Keratinocyte (primary cell): Measurements from ENCODE around the gene CACUL1. TPM values are rescaled to one million over a fixed set of nuclear protein-coding genes. Genes with fewer than 3 reads are reported as not detected.
"Not testable (repeated sequence)": the region's sequence is repeated elsewhere in the genome, so short reads cannot be mapped to it uniquely, and the experiment has no call there.

Source experiments
- DNase-seq: peaks from one replicate; pipeline ENCODE4 v3.0.0-alpha.2; 2011; ENCODE audit warnings: low read depth, missing footprints, low spot score
- FAIRE-seq: peaks from 2 replicates; lab custom pipeline; 2011; peaks lifted over from hg19 to GRCh38; lab: Jason Lieb, UNC
- H2AFZ ChIP-seq: 2 replicates; pipeline ENCODE4 v1.6.0; 2012; ENCODE audit warnings: low read length, control low read depth, inconsistent platforms; ENCODE audit not compliant: control insufficient read depth
- H3K27ac ChIP-seq: 2 replicates; pipeline ENCODE4 v1.5.1; 2011; ENCODE audit warnings: low read length; ENCODE audit not compliant: control insufficient read depth, insufficient read depth
- H3K27me3 ChIP-seq: 3 replicates; pipeline ENCODE4 v1.6.0; 2011; ENCODE audit warnings: low read length; ENCODE audit not compliant: control insufficient read depth, insufficient read depth; ENCODE audit errors: extremely low read depth
- H3K36me3 ChIP-seq, 2 experiments: 2 replicates in 1 of 2; 3 replicates in 1 of 2; pipeline ENCODE4 v1.5.1; 2011; ENCODE audit warnings: low read length in 2 of 2, mild to moderate bottlenecking in 1 of 2; ENCODE audit not compliant: control insufficient read depth in 2 of 2, insufficient read depth in 2 of 2; ENCODE audit errors: extremely low read depth in 1 of 2
- H3K4me1 ChIP-seq: 3 replicates; pipeline ENCODE4 v1.5.1; 2011; ENCODE audit warnings: low read length; ENCODE audit not compliant: control insufficient read depth, insufficient read depth; ENCODE audit errors: extremely low read depth
- H3K4me2 ChIP-seq: 3 replicates; pipeline ENCODE4 v1.6.0; 2011; ENCODE audit warnings: low read depth, low read length; ENCODE audit not compliant: control insufficient read depth, insufficient read depth; ENCODE audit errors: extremely low read depth
- H3K4me3 ChIP-seq, 3 experiments: fragments of 200-600 bp in 1 of 3; sonication (generic) in 1 of 3; 2 replicates in 2 of 3; 3 replicates in 1 of 3; pipeline ENCODE4 v1.5.1; 2011 to 2016; ENCODE audit warnings: low read length in 3 of 3, mild to moderate bottlenecking in 3 of 3, control low read depth in 2 of 3, inconsistent platforms in 1 of 3, low read depth in 1 of 3, mixed read lengths in 1 of 3, mixed run types in 1 of 3, moderate library complexity in 1 of 3; ENCODE audit not compliant: control insufficient read depth in 2 of 3, insufficient read depth in 2 of 3; ENCODE audit errors: extremely low read depth in 1 of 3
- H3K79me2 ChIP-seq: 2 replicates; pipeline ENCODE4 v1.6.0; 2012; ENCODE audit warnings: low read length; ENCODE audit not compliant: control insufficient read depth, insufficient read depth
- H3K9ac ChIP-seq: 3 replicates; pipeline ENCODE4 v1.6.0; 2011; ENCODE audit warnings: low read length; ENCODE audit not compliant: control insufficient read depth, insufficient read depth; ENCODE audit errors: extremely low read depth
- H3K9me1 ChIP-seq: 3 replicates; pipeline ENCODE4 v1.6.0; 2011; ENCODE audit warnings: low read length; ENCODE audit not compliant: control insufficient read depth, insufficient read depth; ENCODE audit errors: extremely low read depth
- H3K9me3 ChIP-seq: 2 replicates; pipeline ENCODE4 v1.5.1; 2012; ENCODE audit warnings: low read depth, low read length; ENCODE audit not compliant: control insufficient read depth
- H4K20me1 ChIP-seq: 3 replicates; pipeline ENCODE4 v1.6.0; 2011; ENCODE audit warnings: low read length; ENCODE audit not compliant: control insufficient read depth, insufficient read depth; ENCODE audit errors: extremely low read depth
- CTCF ChIP-seq, 3 experiments: IDR thresholded peaks in 1 of 3; conservative IDR thresholded peaks in 1 of 3; optimal IDR thresholded peaks in 1 of 3; 2 replicates in 2 of 3; 3 replicates in 1 of 3; pipeline versions ENCODE3 to v1.5.1; 2011; ENCODE audit warnings: low read length in 3 of 3, mild to moderate bottlenecking in 3 of 3, moderate library complexity in 2 of 3, control low read depth in 1 of 3, inconsistent platforms in 1 of 3; ENCODE audit not compliant: insufficient read depth in 2 of 3; ENCODE audit errors: extremely low read depth in 1 of 3
- EZH2 ChIP-seq: IDR thresholded peaks from one replicate; pipeline ENCODE4 v1.6.1; 2012; ENCODE audit warnings: inconsistent platforms, mild to moderate bottlenecking, low read length, moderate library complexity
- dilution Hi-C: fragments of 300-500 bp; cut with MboI; formaldehyde crosslinking; loops from one replicate; pipeline ENCODE4 v1.7.0; 2020; ENCODE audit warnings: low sequenced_read_pairs; ENCODE audit not compliant: extremely low pct_ligation_motif_present
- polyA plus RNA-seq, 5 experiments: library from polyadenylated mRNA; depleted of rRNA in 3 of 5; stranded (reverse) in 3 of 5; stranded (forward) in 1 of 5; unstranded in 1 of 5; fragments of >200 nt; gene quantifications; 1 replicate in 1 of 5; 2 replicates in 3 of 5; 3 replicates in 1 of 5; pipeline versions ENCODE4 v1.2.1 to v1.2.3, GENCODE V29; 2011 to 2012; ENCODE audit warnings: missing spikeins in 2 of 5, low read depth in 1 of 5, low replicate concordance in 1 of 5

The CACUL1 gene
- polyA plus RNA-seq, 1 donor (not counting 4 experiments of a cell fraction or from before 2014, with no cell fraction given) = 36.5 TPM

DNA sequence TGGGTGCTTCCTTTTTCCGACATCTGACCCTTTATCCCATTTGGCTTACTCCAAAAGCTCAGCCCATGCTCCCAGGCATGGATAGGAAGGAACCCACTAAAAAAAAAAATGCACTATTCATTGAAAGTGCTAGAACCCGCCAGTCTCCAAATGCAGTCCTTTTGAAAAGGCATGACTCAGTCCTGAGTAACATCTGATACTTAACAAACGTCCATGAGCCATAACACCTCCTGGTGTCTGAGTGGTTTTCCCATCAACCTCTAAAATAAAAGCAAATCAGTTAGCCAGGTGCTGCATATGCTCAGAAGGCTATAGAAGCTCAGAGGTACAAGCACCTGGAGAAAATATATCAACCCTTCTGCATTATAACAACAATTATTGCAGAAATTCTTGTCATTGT lies 45.0 kb upstream of the CACUL1 start:
- Histone ChIP-seq H3K4me3 (no peak overlapping the region), H3K9me3 (no peaks in the 10 kb centered on the region), H3K27me3 (no peaks in the 10 kb centered on the region), H3K79me2 (no peaks in the 10 kb centered on the region), H3K36me3 (no peaks in the 10 kb centered on the region), H3K4me2 (no peak overlapping the region), H3K9ac (no peak overlapping the region), H3K27ac (peak overlapping the region; percentile 10), H2AFZ (no peak overlapping the region), H4K20me1 (no peaks in the 10 kb centered on the region), H3K9me1 (no peaks in the 10 kb centered on the region), H3K4me1 (peaks cover 23% of the 10 kb centered on the region)
- peak; percentile 38 for DNase-seq
- dilution Hi-C loops = no loop called here
- FAIRE-seq = peak; percentile 86
- TF ChIP-seq EZH2 (no peak), CTCF (optimal IDR thresholded peaks at IDR 0.05 in 1 of 3, IDR thresholded peaks at IDR 0.05 in 1 of 3, conservative IDR thresholded peaks at IDR 0.05 in 1 of 3; ENCODE audit: extremely low read depth in 1 of 3, insufficient read depth in 2 of 3, low read length in 3 of 3) (peak in 1 of 3 experiments; percentile 19)

DNA sequence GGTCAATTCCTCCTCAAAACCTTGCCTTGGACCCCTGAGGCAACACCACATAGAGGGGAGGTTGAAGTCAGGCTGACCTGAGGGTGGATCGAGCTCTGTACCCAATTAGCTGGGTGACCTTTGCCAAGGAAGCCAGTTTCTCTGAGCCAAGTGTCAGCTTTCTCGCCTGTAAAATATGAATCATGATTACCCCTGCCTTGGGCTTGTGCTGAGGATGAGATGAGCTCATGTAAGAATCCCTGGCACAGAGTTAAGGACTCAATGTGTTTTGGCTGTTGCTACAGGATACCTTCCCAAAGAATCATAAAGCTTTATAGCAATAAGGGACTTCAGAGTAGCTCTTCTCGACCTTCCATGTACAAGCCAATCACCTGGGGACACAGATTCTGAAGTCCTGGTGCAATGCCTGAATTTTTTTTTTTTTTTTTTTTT lies 43.5 kb upstream of the CACUL1 start:
- Histone ChIP-seq H2AFZ (no peak overlapping the region), H4K20me1 (no peaks in the 10 kb centered on the region), H3K27ac (no peak overlapping the region), H3K79me2 (no peaks in the 10 kb centered on the region), H3K4me1 (peaks cover 23% of the 10 kb centered on the region), H3K36me3 (no peaks in the 10 kb centered on the region), H3K9me1 (no peaks in the 10 kb centered on the region), H3K9ac (no peak overlapping the region), H3K27me3 (no peaks in the 10 kb centered on the region), H3K4me2 (no peak overlapping the region), H3K4me3 (no peak overlapping the region), H3K9me3 (no peaks in the 10 kb centered on the region)
- TF ChIP-seq EZH2 (no peak), CTCF (optimal IDR thresholded peaks at IDR 0.05 in 1 of 3, IDR thresholded peaks at IDR 0.05 in 1 of 3, conservative IDR thresholded peaks at IDR 0.05 in 1 of 3; ENCODE audit: extremely low read depth in 1 of 3, insufficient read depth in 2 of 3, low read length in 3 of 3) (no peak)
- DNase-seq (peak; percentile 28), FAIRE-seq (peak; percentile 77)
- dilution Hi-C loops = no loop called here

GRCh38 chr10:118794971-118795370 lies 40.2 kb upstream of the CACUL1 start:
- dilution Hi-C loops, H3K9me3 ChIP-seq, H2AFZ ChIP-seq, H3K36me3 ChIP-seq, H3K4me2 ChIP-seq, DNase-seq, H3K27ac ChIP-seq, H3K9ac ChIP-seq, H4K20me1 ChIP-seq, H3K79me2 ChIP-seq, FAIRE-seq, H3K4me3 ChIP-seq, H3K27me3 ChIP-seq, H3K9me1 ChIP-seq: not testable (repeated sequence)
- peaks cover 19% of the 10 kb centered on the region for H3K4me1 ChIP-seq
